ENCODE data around the gene POU2F3. TPM values are rescaled to one million over a fixed set of nuclear protein-coding genes. Genes with fewer than 3 reads are reported as not detected.
A peak's percentile ranks its signal among the peaks of the same experiment; 100 is the strongest.

The POU2F3 gene
- total RNA-seq, 1 donor from 2014 or later: 0.97 TPM

- H3K4me3 Mint-ChIP-seq (ENCODE audit: unreplicated experiment): no peak overlapping the region
- peak; percentile 32 for TF ChIP-seq CTCF (IDR thresholded peaks at IDR 0.05; ENCODE audit: unreplicated experiment)
- H3K27me3 Mint-ChIP-seq (ENCODE audit: unreplicated experiment): peaks cover 8% of the 10 kb centered on the region
- no peak for DNase-seq (ENCODE audit: low spot score)
- H3K4me1 Mint-ChIP-seq (ENCODE audit: unreplicated experiment): peaks cover 36% of the 10 kb centered on the region
- peaks cover 2% of the 10 kb centered on the region for H3K36me3 Mint-ChIP-seq (ENCODE audit: low read depth, unreplicated experiment)
- no peak overlapping the region for H3K27ac Mint-ChIP-seq (ENCODE audit: unreplicated experiment)
- no peaks in the 10 kb centered on the region for H3K9me3 Mint-ChIP-seq (ENCODE audit: unreplicated experiment)
Measured at GRCh38 chr11:120228794-120229384, 11.1 kb upstream of the POU2F3 start.

- Mint-ChIP-seq H3K27me3 (ENCODE audit: unreplicated experiment) (peaks cover 9% of the 10 kb centered on the region), H3K9me3 (ENCODE audit: unreplicated experiment) (no peaks in the 10 kb centered on the region), H3K4me3 (ENCODE audit: unreplicated experiment) (no peak overlapping the region), H3K27ac (ENCODE audit: unreplicated experiment) (no peak overlapping the region), H3K36me3 (ENCODE audit: low read depth, unreplicated experiment) (peaks cover 2% of the 10 kb centered on the region), H3K4me1 (ENCODE audit: unreplicated experiment) (peaks cover 33% of the 10 kb centered on the region)
- TF ChIP-seq CTCF (IDR thresholded peaks at IDR 0.05; ENCODE audit: unreplicated experiment): peak; percentile 53
- peak; percentile 41 for DNase-seq (ENCODE audit: low spot score)
Measured at GRCh38 chr11:120229451-120230424, 10.2 kb upstream of the POU2F3 start.

GRCh38 chr11:120230433-120231071 is 9.4 kb upstream of the POU2F3 start:
- H3K27ac Mint-ChIP-seq (ENCODE audit: unreplicated experiment): no peak overlapping the region
- DNase-seq (ENCODE audit: low spot score): no peak
- H3K9me3 Mint-ChIP-seq (ENCODE audit: unreplicated experiment): no peaks in the 10 kb centered on the region
- no peak overlapping the region for H3K4me3 Mint-ChIP-seq (ENCODE audit: unreplicated experiment)
- peaks cover 4% of the 10 kb centered on the region for H3K27me3 Mint-ChIP-seq (ENCODE audit: unreplicated experiment)
- peaks cover 2% of the 10 kb centered on the region for H3K36me3 Mint-ChIP-seq (ENCODE audit: low read depth, unreplicated experiment)
- peaks cover 33% of the 10 kb centered on the region for H3K4me1 Mint-ChIP-seq (ENCODE audit: unreplicated experiment)
- no peak for TF ChIP-seq CTCF (IDR thresholded peaks at IDR 0.05; ENCODE audit: unreplicated experiment)

- Mint-ChIP-seq H3K27me3 (ENCODE audit: unreplicated experiment) (peaks cover 4% of the 10 kb centered on the region), H3K4me3 (ENCODE audit: unreplicated experiment) (no peak overlapping the region), H3K9me3 (ENCODE audit: unreplicated experiment) (no peaks in the 10 kb centered on the region)
Measured at GRCh38 chr11:120231963-120232362, 8.0 kb upstream of the POU2F3 start.

More at GRCh38 chr11:120231963-120232362, 8.0 kb upstream of the POU2F3 start:
- peaks cover 2% of the 10 kb centered on the region for H3K36me3 Mint-ChIP-seq (ENCODE audit: low read depth, unreplicated experiment)
- no peak for DNase-seq (ENCODE audit: low spot score)
- no peak for TF ChIP-seq CTCF (IDR thresholded peaks at IDR 0.05; ENCODE audit: unreplicated experiment)
- no peak overlapping the region for H3K27ac Mint-ChIP-seq (ENCODE audit: unreplicated experiment)
- peaks cover 32% of the 10 kb centered on the region for H3K4me1 Mint-ChIP-seq (ENCODE audit: unreplicated experiment)
